HL-60/S4 treated with phorbol 12-myristate 13-acetate at 8.2 ng/mL for 4 days and 3 days (cell line): Measurements from ENCODE around the gene LMAN1L.

ENCODE experiments used
- in situ Hi-C: fragments of 300-500 bp; cut with MboI; formaldehyde crosslinking; loops from 2 replicates; pipeline ENCODE4 v1.15.0; 2022; ENCODE audit warnings: low sequenced_read_pairs

Gene LMAN1L

GRCh38 chr15:74809956-74810355, 2.7 kb upstream of the LMAN1L start:
- in situ Hi-C loops, result no loop called here

- in situ Hi-C loops, result no loop called here
Observed at GRCh38 chr15:74815121-74815934, 2.7 kb downstream of the LMAN1L start.

GRCh38 chr15:74815961-74816360, 3.3 kb downstream of the LMAN1L start:
- in situ Hi-C loops, result no loop called here

- in situ Hi-C loops, result no loop called here
Observed at GRCh38 chr15:74816624-74817369, 4.2 kb downstream of the LMAN1L start.

DNA sequence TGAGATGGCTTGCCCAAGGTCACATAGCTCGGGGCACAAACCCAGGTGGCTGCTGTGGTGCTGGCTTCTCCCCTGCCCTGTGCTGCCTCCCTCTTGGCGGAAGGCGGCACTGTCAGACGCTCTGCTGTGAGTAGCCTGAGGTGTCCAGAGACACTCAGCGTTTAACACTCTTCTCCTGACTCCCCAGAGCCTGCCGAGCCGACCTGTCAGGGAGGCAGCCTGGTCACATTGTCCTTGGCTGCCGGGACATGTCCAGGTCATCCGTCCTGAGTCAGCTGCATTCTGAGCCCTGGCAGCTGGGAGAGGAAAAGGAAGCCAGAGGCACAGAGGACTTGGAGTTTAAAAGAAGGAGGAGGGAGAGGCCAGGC, 4.7 kb downstream of the LMAN1L start:
- in situ Hi-C loops, result no loop called here

GRCh38 chr15:74820056-74820455, 7.4 kb downstream of the LMAN1L start:
- in situ Hi-C loops, result no loop called here

DNA sequence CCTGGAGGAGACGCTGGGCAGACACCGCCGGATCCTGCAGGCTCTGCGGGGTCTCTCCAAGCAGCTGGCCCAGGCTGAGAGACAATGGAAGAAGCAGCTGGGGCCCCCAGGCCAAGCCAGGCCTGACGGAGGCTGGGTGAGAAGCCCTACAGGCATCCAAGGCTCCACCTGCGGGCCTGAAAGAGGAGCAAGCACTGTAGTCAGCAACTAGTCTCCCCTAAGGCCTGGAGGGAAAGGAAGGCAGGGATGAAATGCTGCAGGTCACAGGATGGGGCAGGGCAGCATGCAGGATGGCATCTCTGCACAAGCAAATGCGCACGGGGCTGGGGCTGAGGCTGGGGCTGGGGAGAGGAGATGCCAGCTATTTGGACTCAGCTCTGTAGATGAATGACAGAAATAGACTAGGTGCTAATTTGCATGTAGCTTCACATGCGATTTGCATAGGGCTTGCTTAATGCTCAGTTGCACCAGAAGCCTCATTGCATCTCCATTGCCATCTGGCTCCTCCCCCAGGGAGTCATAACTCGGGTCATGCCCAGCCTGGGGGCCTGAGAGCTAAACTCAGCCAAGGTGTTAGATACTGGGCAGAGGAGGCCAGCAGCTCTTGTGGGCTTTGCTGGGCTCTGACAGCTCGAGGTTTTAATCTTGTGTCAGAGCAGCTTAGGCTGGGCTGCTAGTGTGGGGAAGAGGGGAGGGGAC, 8.6 kb downstream of the LMAN1L start:
- in situ Hi-C loops, result no loop called here

DNA sequence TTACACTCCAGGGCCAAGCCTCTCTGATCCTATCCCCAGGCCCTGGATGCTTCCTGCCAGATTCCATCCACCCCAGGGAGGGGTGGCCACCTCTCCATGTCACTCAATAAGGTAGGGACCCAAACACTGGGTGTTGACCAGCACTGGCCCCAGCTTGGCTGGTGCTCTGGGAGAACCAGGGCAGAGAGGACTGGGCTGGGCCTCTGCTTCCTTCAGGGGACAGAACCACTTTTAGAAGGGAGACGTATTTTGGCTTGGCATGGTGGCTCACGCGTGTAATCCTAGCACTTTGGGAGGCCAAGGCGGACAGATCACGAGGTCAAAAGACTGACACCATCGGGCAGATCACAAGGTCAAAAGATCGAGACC, 9.1 kb downstream of the LMAN1L start:
- in situ Hi-C loops, result no loop called here

- in situ Hi-C loops, result no loop called here
Observed at GRCh38 chr15:74822233-74822632, 9.6 kb downstream of the LMAN1L start.

GRCh38 chr15:74823324-74823723, 10.7 kb downstream of the LMAN1L start:
- in situ Hi-C loops, result no loop called here

DNA sequence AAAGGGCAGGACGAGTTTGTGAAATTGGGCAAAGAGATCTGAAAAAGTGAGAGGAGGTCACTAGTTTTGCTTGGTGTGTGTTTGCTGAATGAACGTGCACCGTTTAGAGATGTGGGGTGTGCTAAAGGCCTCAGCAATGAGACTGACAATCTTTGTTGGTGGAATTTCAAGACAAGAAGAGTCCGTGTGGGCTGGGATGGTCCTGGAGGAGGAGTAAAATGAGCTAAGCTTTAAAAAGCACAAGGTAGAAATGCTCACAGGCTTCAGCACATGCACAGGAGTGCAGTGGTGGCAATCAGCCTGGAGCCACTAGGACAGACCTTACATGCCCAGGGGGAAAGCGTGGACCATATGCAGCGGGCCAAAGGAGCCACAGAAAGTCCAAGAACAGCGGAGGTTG, 12.3 kb downstream of the LMAN1L start:
- in situ Hi-C loops, result no loop called here

DNA sequence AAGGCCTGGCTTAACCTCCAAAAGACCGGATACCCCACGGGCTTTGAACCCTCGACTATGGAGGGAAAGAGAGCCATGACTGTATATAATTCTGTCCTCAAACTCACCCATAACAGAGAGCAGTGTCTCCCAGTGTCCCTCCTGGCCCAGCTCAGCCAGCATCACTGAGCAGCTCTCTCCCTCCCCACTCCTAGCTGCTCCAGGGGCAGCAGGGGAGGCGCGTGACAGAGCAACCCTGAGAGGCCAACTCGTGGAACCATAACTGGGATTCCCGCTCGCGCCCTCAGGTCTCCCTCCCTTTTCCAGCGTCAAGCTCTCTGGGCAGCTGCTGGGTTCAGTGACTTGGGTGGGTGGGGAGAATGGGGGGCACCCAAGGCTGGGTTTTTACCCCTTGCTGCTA, 13.2 kb downstream of the LMAN1L start:
- in situ Hi-C loops, result no loop called here

DNA sequence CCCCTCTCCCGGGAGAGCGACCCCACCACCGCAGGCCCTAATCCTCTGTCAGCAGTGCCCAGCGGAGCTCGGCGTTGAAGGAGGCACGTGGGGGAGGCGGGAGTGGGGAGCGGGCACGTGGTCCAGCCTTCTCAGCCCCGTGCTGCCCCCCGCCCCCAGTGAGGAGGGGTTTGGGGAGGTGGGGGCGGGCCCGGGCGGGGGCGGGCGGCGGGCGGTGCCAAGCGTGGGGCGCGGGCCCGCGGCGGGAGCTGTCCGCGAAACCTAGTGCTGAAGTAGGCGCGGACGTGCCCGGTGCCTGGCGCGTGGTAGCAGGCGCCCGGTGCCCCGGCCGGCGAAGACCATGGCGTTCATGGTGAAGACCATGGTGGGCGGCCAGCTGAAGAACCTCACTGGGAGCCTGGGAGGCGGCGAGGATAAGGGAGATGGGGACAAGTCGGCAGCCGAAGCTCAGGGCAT, 13.8 kb downstream of the LMAN1L start, which contains the start of gene CPLX3:
Gene CPLX3 (plus strand): TSS at position 264 of the 456 bp plus-strand sequence. CDS start 77 bp downstream, at position 341.
- in situ Hi-C loops, result no loop called here

GRCh38 chr15:74826921-74827320, 14.3 kb downstream of the LMAN1L start:
- in situ Hi-C loops, result no loop called here

DNA sequence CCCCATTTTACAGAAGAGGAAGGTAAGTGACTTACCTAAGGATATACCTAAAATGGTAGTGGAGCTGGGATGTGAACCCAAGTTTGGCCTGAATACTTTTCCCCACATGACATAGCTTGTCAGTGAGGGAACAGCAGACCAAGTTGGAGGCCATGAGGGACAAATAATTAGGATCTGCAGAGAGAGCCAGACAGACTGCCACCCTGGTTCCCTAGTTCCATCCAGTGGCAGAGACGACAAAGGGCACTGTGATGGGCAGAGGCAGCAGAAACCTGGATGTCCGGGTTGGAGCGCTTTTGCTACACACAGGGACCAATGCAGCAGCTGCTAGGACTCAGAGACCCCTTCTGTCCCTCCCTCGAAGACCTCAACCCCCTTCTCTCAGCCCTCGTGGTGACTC, 15.0 kb downstream of the LMAN1L start:
- in situ Hi-C loops, result no loop called here

- in situ Hi-C loops, result no loop called here
Observed at GRCh38 chr15:74828835-74829234, 16.2 kb downstream of the LMAN1L start.

GRCh38 chr15:74829486-74829885, 16.9 kb downstream of the LMAN1L start:
- in situ Hi-C loops, result no loop called here

- in situ Hi-C loops, result no loop called here
Observed at GRCh38 chr15:74829991-74830390, 17.4 kb downstream of the LMAN1L start.

DNA sequence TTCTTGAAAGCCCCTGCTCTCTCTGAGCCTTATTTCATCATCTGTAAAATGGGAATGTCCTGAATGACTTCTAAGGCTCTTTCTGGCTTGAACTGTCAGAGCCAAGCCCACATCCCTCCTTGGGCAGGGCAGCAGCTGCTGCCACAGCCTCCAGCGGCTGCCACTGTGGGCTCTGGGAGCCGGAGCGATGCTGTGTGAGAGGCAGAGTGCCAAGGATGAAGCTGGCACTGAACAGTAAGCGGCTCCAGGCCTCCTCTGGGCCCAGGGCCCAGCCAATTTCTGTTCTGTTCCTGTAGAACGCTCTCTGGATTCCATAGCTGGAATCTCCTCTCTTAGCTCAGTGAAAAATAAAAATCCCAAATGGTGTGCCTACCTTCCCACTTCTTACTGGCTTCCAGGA, 18.2 kb downstream of the LMAN1L start:
- in situ Hi-C loops, result no loop called here

- in situ Hi-C loops, result no loop called here
Observed at GRCh38 chr15:74831813-74832495, 19.3 kb downstream of the LMAN1L start.

- in situ Hi-C loops, result no loop called here
Observed at GRCh38 chr15:74832826-74833225, 20.2 kb downstream of the LMAN1L start.
